GM12874 (cell line): ENCODE results near the gene DNASE2.

Source experiments
- TF ChIP-seq, protein P1 (sequence below): IDR thresholded peaks from 2 replicates; pipeline ENCODE4 v1.5.1; 2011; ENCODE audit warnings: low read depth, mild to moderate bottlenecking, control low read depth, low read length, moderate library complexity; ENCODE audit not compliant: insufficient read depth

DNASE2 gene, protein sequence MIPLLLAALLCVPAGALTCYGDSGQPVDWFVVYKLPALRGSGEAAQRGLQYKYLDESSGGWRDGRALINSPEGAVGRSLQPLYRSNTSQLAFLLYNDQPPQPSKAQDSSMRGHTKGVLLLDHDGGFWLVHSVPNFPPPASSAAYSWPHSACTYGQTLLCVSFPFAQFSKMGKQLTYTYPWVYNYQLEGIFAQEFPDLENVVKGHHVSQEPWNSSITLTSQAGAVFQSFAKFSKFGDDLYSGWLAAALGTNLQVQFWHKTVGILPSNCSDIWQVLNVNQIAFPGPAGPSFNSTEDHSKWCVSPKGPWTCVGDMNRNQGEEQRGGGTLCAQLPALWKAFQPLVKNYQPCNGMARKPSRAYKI

GRCh38 chr19:12881172-12881808, at the start of gene DNASE2:
Gene DNASE2 (minus strand): TSS chr19:12881449. CDS start chr19:12881375, 74 bp downstream.
- TF ChIP-seq, protein P1, sequence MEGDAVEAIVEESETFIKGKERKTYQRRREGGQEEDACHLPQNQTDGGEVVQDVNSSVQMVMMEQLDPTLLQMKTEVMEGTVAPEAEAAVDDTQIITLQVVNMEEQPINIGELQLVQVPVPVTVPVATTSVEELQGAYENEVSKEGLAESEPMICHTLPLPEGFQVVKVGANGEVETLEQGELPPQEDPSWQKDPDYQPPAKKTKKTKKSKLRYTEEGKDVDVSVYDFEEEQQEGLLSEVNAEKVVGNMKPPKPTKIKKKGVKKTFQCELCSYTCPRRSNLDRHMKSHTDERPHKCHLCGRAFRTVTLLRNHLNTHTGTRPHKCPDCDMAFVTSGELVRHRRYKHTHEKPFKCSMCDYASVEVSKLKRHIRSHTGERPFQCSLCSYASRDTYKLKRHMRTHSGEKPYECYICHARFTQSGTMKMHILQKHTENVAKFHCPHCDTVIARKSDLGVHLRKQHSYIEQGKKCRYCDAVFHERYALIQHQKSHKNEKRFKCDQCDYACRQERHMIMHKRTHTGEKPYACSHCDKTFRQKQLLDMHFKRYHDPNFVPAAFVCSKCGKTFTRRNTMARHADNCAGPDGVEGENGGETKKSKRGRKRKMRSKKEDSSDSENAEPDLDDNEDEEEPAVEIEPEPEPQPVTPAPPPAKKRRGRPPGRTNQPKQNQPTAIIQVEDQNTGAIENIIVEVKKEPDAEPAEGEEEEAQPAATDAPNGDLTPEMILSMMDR = no peak

DNA sequence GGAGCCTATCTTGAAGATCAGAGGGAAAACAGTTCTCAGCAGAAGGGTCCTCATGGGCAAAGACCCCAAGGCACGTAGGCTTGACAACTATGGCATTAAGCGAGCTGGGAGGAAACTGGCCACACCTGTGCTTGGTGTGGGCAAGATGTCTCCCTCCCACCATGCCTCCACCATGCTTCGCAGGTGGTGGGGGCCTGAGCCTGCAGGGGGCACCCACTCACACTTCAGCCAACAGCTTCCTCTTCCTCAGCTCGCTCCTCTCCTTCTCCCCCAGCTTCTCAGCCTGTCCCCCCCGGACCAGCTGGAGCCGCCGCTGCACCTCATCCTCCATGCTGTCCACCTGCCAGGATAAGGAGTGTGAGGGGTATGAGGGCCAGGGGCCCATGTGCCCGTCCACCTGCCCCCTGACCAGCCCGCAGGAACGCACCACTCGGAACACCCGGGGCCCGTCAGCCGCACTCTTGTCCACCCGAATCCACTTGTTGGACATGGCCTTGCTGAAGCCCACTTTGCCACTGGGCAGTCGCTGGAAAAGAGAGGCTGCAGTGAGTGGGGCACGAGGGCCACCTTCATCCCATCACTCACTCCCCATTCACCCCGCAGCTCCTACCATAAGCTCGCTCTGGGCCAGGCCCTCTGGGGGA, 48.9 kb upstream of the DNASE2 start:
- TF ChIP-seq, protein P1 = no peak

DNA sequence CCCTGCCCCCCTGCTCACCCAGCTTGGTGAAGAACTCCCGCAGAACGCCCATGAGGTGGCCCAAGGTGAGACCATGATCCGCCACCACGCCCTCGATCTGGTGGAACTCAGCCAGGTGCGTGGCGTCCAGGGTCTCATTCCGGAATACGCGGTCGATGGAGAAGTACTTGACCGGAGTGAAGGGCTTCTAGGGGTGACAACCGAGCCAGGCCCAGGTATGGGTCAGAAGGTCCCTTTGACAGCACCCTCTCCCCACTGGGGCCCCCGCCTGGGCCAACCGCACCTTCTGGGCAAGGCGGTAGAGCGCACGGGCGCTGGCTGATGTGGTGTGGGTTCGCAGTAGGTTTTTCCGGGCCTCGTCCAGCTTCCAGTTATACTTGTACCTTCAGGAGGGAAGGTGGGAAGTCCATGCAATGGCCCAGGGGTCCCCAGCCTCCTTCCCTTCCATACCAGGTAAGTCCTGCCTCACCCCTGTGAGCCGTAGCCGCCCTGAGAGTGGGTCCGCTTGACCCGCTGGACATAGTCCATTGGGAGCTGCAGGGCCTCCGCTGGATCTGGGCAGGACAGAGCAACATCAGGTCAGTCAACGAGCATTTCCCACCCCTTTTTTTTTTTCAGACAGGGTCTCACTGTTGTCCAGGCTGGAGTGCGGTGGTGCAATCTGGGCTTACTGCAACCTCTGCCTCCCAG, 43.5 kb upstream of the DNASE2 start:
- TF ChIP-seq, protein P1 = no peak

DNA sequence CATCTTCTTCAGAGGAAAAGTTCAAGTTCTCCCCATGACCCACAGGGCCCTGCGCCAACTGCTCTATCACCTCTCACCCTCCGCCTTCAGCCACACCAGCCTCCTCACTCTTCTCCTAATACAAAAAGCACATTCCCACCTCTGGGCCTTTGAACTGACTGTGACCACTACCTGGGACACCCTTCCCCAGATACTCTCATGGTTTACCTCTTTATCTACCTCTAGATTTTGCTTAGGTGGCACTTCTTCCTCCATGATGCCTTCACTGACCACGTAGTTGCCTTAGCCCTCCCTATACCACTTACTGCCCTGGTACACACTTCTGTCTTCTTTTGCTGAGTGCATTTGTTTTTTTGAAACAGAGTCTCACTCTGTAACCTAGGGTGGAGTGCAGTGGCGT, 41.7 kb upstream of the DNASE2 start:
- TF ChIP-seq, protein P1 = no peak

- TF ChIP-seq, protein P1 = no peak
Measured at GRCh38 chr19:12921047-12921446, 39.8 kb upstream of the DNASE2 start.

DNA sequence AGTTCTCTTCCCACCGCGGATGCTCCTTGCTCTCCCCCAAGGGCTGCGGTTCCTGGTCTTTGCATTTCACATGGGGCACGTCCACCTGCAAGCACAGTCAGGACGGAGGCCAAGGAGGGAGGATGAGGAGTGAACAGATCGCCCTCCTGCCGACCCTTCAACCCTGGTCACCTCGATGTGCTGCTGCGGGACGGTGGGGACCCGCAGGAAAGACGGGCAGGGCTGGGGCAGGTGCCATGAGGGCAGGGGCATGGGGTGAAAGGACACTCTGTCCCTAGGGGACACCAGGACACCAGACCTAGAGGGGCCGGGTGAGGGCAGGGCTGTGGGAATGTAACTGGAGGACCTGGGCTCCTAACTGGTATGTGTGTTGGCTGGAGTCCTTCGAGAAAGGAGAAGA, 37.0 kb upstream of the DNASE2 start:
- TF ChIP-seq, protein P1 = no peak
